HS-5 (cell line): ENCODE results near the gene HTRA2.

ENCODE experiments used
- DNase-seq: peaks from one replicate; pipeline ENCODE4 v3.0.0-alpha.2; 2012; ENCODE audit warnings: low read depth

HTRA2 gene

DNA sequence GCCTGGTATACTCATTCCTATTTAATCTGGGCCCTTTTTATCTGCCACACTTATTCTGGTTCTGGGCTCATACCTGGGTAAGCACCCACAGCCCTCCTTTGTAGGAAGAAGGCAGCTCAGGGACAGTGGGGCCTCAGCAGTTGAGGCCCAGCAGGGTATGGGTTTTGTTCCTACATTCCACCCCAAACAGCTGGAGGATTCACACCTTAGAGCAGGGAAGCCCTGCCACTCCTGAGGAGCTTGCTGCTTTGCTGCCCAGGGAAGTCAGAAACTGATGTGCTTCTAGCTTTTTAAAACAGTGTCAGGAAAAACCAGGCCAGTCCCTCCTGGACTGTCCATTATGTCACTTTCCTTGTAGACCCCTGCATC is 29.2 kb upstream of the HTRA2 start:
- no peak for DNase-seq

DNA sequence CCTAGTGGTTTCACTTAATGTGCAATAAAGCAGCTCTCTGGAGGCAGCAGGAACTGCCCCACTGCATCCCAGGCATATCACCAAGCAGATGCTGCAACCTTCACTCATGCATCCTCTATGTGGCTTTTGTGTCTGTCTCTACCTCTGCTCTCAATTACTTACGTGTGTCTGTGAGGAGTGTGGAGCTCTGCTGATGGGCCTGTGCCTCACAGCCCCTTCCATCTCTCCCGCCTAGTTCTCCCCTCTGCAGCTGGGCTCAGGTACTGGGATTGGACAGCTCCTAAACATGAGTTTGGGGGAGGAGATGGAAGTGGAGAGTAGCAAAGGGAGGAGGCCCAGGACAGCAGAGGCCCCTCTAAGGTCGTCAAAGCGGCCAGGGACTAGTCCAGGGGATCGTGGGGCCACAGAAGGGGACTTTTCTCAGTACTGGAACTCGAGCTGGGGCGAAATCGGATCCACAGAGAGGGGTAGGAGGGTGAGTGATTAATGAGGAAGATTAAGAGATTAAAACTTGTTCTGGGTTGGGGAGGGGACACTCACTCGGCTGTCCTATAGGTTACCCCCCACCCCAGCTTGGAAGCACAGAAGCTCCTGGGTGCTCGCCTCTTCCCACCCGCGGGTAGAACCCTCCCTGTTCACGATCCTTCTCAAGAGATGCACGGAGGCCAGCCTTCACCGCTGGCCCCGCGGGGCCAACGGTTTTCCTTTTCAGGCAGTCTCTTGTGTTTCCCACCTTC is 28.2 kb upstream of the HTRA2 start:
- DNase-seq, result no peak

DNA sequence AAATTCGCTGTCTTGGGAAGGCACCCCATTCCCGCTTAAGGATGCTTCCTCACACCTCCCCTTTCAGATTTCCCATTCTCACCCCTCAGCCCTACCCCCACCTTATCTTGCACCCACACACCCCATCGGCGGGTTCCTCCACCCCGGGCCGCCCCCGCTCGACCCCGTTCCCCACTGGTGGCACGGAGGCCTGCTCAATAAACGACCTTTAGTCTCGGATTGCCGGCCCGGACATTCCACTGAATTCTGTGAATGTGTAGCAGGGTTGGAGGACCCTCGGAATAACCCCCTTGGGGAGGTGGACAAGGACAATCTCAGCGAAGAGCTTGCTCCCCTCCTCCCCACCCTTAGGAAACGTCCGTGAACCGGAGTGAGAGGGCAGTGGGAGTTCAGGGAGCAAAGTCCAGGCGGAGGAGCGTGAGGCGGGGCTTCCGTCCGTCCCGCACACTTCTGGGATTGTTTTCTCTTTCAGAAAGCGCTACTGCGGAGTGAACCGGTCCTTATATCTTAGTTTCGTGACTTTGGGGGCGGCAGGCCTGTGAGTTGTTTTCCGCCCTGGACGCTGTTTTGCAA is 27.5 kb upstream of the HTRA2 start:
- DNase-seq, result no peak

DNA sequence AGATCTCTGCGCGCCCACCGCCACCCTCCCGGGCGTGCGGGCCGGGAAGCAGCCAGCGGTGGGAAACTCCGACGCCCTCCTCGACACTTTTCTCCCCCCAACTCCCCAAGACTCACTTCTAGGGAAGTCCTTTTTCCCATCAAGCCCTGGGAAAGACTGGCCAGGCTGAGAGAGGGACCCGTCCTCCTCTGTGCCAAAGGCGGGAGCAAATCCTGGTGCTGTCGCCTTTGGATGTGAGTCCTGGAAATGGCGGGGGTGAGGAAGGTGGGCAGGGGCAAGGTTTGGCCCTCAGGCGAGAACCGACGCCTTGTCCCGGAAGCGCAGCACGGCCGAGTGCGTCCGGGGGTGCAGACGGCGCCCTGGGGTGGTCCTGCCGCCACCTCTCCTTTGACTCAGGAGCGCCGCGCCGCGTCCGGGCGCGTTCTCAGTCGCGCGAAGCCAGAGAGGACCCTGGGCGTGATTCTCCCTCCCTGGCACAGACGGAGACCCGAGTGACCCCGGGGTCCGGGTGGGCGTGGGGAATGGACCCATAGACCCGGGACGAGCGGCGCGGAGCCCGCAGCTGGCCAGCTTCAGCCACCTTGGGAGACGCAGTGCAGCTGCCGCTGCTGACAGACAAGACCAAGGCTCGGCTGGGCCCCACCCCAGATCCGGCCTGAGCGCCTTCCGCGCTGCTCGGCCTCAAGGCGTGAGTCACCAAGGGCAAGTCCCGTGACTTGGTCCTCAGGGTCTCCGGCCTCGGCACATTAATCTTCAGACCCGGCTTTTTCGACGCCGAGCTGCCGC is 26.8 kb upstream of the HTRA2 start:
- no peak for DNase-seq

GRCh38 chr2:74503506-74504475 is 25.9 kb upstream of the HTRA2 start:
- DNase-seq, result no peak

DNA sequence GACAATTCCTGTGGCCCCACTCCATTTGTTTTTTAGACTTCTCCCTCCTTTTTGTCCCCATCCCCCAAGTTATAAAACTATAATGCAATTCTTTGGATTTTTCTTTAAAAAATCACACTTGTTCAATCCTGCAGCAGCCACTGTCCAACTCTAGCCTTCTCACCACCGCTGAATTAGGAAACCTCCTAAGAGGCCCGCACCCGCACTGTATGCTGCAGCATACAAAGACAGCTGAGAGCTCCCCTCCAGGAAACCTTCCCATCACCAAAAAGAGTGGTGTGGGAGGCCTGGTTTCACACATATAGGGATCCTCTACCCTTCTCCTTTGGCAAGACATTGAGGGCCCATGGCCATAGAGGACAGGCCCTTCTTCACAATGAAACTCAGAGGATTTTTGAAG is 25.1 kb upstream of the HTRA2 start:
- no peak for DNase-seq

GRCh38 chr2:74505448-74506246 is 24.1 kb upstream of the HTRA2 start:
- DNase-seq, result no peak

GRCh38 chr2:74507145-74507925 is 22.4 kb upstream of the HTRA2 start, which contains the start of gene PCGF1:
TSS of gene PCGF1 (minus strand) at chr2:74507695. CDS start at chr2:74507668, 27 bp downstream.
- peak; percentile 95 for DNase-seq

DNA sequence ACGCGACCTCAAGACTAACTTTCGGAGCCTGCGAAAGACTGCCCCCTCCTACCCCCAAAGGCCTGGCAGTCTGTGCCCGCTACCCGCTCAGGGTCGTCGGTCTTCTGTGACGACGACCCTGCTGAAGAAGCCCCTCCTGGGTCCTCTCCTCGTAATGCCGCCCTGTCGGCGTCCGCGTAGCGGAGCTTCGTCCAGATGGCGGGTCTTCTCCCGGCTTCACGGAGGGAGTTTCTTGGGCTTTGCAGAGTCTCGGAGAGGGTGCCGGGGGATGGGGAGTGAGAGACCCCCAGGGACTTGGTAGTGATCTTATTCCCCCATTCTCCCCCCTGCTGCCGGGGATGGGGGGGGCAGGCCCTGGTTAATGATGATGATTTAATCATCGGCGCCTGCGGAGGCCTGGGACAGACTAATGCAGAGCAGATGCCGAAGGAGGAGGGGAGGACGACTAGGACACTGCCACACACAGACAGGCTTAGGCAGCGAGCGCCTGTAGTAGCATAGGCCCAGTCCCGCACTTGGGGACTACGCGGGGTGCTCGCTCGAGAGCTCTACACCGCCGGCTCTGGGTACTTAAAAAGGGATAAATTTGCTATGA is 21.7 kb upstream of the HTRA2 start:
- DNase-seq, result no peak

GRCh38 chr2:74510272-74510671 is 19.5 kb upstream of the HTRA2 start:
- DNase-seq, result no peak

GRCh38 chr2:74511104-74511989 is 18.4 kb upstream of the HTRA2 start:
- no peak for DNase-seq

- DNase-seq, result no peak
Observed at GRCh38 chr2:74512744-74513604, 16.8 kb upstream of the HTRA2 start.

DNA sequence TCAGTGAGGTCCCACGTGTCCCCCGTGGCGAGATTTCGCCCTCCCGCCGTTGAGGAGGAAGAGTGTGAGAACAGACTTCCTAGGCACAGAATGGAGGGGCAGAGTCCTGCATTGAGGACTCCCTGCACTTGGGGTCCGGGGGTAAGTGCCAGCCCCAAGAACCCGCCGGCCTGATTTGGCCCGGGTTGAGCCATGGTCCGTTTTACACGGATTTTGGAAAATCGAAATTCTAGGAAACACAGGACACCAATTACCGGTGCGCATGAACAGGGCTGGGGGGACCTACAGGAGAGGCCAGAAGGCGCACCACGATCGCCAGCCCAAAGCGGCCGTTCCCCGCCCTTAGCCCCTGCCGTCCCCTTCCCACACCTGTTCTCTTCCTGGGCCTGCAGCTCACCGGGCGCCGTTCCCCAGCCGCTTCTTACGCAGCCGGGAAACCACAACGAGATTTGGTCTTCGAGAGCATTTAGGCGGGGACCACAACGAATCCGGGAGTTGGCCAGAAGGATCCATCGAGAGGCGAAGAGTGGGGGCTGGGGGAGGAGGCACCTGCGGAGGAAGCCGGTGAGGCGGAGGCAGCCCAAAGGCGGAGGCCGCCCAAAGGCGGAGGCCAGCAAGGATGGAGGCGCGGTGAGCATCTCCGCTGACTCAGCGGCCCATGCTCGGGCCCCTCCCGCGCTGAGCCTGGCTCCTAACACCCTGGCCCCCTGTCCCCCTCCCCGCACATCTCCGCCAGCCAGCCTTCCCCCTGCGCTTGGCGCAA is 15.9 kb upstream of the HTRA2 start:
- no peak for DNase-seq

- DNase-seq, result no peak
Observed at GRCh38 chr2:74514368-74515270, 15.1 kb upstream of the HTRA2 start, which contains the start of gene TLX2. TSS of gene TLX2 (plus strand) at chr2:74514450. CDS start at chr2:74514807, 357 bp downstream.

DNA sequence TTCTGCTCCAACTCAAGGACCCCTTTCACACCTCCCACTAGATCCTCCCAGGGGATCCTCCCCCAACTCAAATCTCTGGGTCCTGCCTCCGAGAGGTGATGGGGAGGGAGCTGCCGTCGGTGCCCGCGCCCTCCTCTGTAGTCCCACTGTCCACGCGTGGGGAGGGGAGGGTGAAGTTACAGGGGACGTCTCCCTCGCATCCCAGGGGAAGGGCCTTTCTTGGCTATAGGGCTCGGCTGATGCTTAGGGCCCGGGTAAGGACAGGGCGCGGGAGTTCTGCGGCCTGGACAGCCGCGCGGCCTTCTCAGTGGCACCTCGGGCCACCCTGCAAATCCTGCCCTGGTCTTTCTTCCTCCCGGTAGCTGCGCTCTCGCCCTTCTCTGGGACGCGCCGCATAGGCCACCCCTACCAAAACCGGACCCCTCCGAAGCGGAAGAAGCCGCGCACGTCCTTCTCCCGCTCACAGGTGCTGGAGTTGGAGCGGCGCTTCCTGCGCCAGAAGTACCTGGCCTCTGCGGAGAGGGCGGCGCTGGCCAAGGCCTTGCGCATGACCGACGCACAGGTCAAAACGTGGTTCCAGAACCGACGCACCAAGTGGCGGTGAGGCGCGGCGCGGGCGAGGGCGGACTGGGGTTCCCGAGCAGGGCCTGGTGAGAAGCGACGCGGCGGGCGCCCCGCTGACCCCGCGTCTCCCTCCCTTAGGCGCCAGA is 14.3 kb upstream of the HTRA2 start:
- DNase-seq, result no peak
